ENCODE results near the gene ZNF83.
A peak's percentile ranks its signal among the peaks of the same experiment; 100 is the strongest.
"Not testable (repeated sequence)": the region's sequence is repeated elsewhere in the genome, so short reads cannot be mapped to it uniquely, and the experiment has no call there.

Gene ZNF83

DNA sequence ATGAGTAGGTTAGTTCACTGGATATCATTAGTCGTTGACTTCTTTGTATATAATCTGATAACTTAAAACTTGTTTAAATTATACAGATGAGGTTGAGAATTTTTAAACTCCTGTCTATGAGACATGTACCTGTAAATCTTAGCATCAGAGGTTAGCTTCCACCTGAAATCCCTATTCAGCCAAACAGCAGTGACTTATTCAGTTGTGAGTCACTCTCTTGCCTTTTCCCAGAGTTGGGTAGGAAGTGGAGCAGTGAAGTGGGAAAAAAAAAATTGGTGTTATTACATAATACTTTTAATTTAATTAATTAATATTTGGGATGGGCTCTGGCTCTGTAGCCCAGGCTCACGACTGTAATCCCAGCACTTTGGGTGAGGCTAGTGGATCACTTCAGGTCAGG lies 35.2 kb downstream of the ZNF83 start:
- H3K23ac ChIP-seq (ENCODE audit: low read length in 2 of 2) = no peak overlapping the region
- no peak overlapping the region for H3K4me3 ChIP-seq (ENCODE audit: insufficient read depth in 1 of 2, low read depth in 1 of 2, low read length in 2 of 2)
- peaks cover 25% of the 10 kb centered on the region for H3K79me1 ChIP-seq (replicated peaks; ENCODE audit: low read length, poor library complexity, severe bottlenecking)
- no peak overlapping the region for H3K4ac ChIP-seq (ENCODE audit: low read depth in 1 of 2, low read length in 2 of 2)
- peaks cover 9% of the 10 kb centered on the region for H3K4me1 ChIP-seq (ENCODE audit: control insufficient read depth, insufficient read depth, low read depth, low read length)
- H2AK5ac ChIP-seq (ENCODE audit: low read length, severe bottlenecking) = no peak overlapping the region
- peaks cover 0 to 8% of the 10 kb centered on the region in 2 experiments for H3K36me3 ChIP-seq (ENCODE audit: control insufficient read depth in 1 of 2, insufficient read depth in 2 of 2, low read depth in 1 of 2, low read length in 2 of 2)
- no peak overlapping the region for H3K14ac ChIP-seq (ENCODE audit: low read length in 2 of 2)
- H4K8ac ChIP-seq (ENCODE audit: low read length) = no peak overlapping the region
- H3K27me3 ChIP-seq (ENCODE audit: control insufficient read depth in 1 of 2, insufficient read depth in 1 of 2, low read length in 2 of 2) = no peaks in the 10 kb centered on the region
- H2BK5ac ChIP-seq (ENCODE audit: low read depth, low read length, poor library complexity, severe bottlenecking) = no peak overlapping the region
- no peak overlapping the region for H3K9ac ChIP-seq (ENCODE audit: low read length)
- no peak overlapping the region for H3K4me2 ChIP-seq (ENCODE audit: low read length, poor library complexity, severe bottlenecking)
- H4K91ac ChIP-seq (ENCODE audit: low read length) = no peak overlapping the region
- H3K9me3 ChIP-seq (ENCODE audit: control insufficient read depth, low read length) = peaks cover 8% of the 10 kb centered on the region
- H2BK12ac ChIP-seq (ENCODE audit: low read length in 2 of 2) = no peak overlapping the region
- no peak overlapping the region for H2AFZ ChIP-seq (ENCODE audit: low read depth, low read length)
- no peak overlapping the region for H3K18ac ChIP-seq (ENCODE audit: low read depth in 1 of 2, low read length in 2 of 2)
- no peak overlapping the region for H2BK120ac ChIP-seq (ENCODE audit: low read depth, low read length)
- DNase-seq = no peak
- H3K27ac ChIP-seq (ENCODE audit: low read length, poor library complexity, severe bottlenecking) = no peak overlapping the region
- no peak overlapping the region for H2BK15ac ChIP-seq (ENCODE audit: low read depth, poor library complexity, severe bottlenecking)
- 100% methylated on average over 1 of the region's 2 CpGs for WGBS

DNA sequence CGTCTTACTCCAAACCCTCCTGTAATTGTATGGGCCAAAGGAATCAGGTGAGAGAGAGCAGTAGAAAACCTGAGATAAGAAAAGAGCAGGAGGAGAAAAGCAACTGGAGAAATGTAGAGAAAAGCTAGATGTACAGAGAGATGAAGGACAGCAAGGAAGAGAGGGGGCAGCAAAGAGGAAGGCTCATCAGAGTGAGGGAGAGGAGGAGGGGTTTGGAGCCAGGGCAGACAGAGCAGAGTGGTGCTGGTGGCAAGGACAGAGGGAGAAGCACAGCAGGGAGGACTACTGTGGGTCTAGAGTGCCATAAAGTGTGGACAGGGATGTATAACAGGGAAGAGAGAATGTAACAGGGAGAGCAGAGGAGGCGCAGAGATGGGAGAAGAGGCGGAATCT lies 36.2 kb downstream of the ZNF83 start:
- not testable (repeated sequence) for H2BK12ac ChIP-seq (ENCODE audit: low read length in 2 of 2); H3K4me1 ChIP-seq (ENCODE audit: control insufficient read depth, insufficient read depth, low read depth, low read length); H3K18ac ChIP-seq (ENCODE audit: low read depth in 1 of 2, low read length in 2 of 2); H3K14ac ChIP-seq (ENCODE audit: low read length in 2 of 2); H3K27me3 ChIP-seq (ENCODE audit: control insufficient read depth in 1 of 2, insufficient read depth in 1 of 2, low read length in 2 of 2); H3K4ac ChIP-seq (ENCODE audit: low read depth in 1 of 2, low read length in 2 of 2); H3K9me3 ChIP-seq (ENCODE audit: control insufficient read depth, low read length); H3K23ac ChIP-seq (ENCODE audit: low read length in 2 of 2); H4K8ac ChIP-seq (ENCODE audit: low read length); H2BK120ac ChIP-seq (ENCODE audit: low read depth, low read length); H4K91ac ChIP-seq (ENCODE audit: low read length); H2BK5ac ChIP-seq (ENCODE audit: low read depth, low read length, poor library complexity, severe bottlenecking); H2BK15ac ChIP-seq (ENCODE audit: low read depth, poor library complexity, severe bottlenecking); H2AFZ ChIP-seq (ENCODE audit: low read depth, low read length); H2AK5ac ChIP-seq (ENCODE audit: low read length, severe bottlenecking); H3K27ac ChIP-seq (ENCODE audit: low read length, poor library complexity, severe bottlenecking)
- peaks cover under 1 to 12% of the 10 kb centered on the region in 2 experiments for H3K36me3 ChIP-seq (ENCODE audit: control insufficient read depth in 1 of 2, insufficient read depth in 2 of 2, low read depth in 1 of 2, low read length in 2 of 2)
- peak overlapping the region; percentile 81 for H3K9ac ChIP-seq (ENCODE audit: low read length)
- DNase-seq = peak; percentile 18
- peaks cover 23% of the 10 kb centered on the region for H3K79me1 ChIP-seq (replicated peaks; ENCODE audit: low read length, poor library complexity, severe bottlenecking)
- H3K4me2 ChIP-seq (ENCODE audit: low read length, poor library complexity, severe bottlenecking) = peak overlapping the region; percentile 83
- 67% methylated on average over 3 of the region's 3 CpGs for WGBS
- peak overlapping the region; percentile 56 to 87 for H3K4me3 ChIP-seq (ENCODE audit: insufficient read depth in 1 of 2, low read depth in 1 of 2, low read length in 2 of 2)

DNA sequence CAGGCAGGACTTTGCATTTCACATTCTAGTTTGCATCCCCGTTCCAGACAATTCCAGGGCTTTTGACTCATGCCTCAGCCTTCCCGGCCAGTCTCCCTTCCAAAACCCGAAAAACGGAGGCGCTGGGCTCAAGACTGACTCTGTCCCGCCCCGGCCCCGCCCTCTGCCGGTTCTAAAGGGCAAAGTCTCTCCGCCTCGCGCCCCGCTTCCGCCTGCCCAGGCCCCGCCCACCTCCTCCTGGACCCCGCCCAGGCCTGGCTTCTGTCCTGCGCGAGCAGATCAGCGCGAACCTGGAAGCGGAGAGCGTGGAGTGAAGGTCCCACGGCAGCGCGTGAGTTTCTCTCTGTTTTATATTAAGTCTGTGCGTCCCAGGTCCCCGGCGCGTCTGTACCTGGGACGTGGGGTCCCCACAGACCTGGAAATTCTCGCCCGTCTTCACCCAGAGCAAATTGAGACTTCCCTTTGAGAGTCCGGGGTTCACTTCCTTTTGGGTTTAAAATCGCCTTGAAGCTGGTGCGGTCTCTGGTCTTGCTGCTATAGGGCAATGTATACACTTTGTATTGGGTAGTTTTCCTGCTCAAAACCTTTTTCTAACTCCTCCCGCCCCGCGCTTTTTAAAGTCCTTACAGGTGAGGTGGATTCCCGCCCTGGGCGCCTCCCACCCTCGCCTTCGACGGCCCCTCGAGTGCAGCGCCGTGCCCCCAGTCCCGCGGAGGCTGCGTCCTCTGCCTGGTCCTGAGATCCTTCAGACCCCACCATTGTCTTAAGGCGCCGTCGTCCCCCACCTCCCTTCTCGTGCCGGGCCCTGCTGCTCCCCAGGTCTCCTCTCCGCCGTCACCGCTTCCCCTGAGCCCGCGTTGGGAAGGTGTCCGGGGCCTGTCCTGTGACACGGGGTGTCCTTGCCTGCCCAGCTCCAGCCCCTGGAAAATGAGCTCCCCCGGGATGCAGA lies 36.9 kb downstream of the ZNF83 start:
- 2% methylated on average over 60 of the region's 62 CpGs for WGBS

DNA sequence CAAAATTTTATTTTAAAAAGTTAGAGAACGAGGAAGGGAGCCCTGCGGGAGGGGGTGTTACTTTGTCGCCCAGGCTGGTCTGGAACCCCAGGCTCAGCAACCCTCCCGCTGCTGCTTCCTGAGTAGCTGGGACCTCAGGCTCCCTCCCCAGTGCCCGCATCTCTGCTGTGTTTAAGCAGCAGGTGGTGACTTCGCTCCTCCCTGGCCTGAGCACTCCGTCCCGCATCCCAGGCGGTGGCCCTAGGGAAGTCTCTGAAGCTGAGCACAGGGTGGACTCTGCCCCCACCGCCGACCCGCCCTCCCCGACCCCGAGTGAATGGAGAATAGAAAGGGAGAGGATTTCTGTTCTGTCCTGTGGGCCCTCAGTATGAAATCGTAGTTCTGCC lies 37.5 kb downstream of the ZNF83 start:
- no peak overlapping the region for H2BK12ac ChIP-seq (ENCODE audit: low read length in 2 of 2)
- H3K18ac ChIP-seq (ENCODE audit: low read depth in 1 of 2, low read length in 2 of 2) = peak overlapping the region in 1 of 2 experiments; percentile 80
- peaks cover 17% of the 10 kb centered on the region for H3K79me1 ChIP-seq (replicated peaks; ENCODE audit: low read length, poor library complexity, severe bottlenecking)
- H3K14ac ChIP-seq (ENCODE audit: low read length in 2 of 2) = peak overlapping the region in 1 of 2 experiments; percentile 86
- H3K27me3 ChIP-seq (ENCODE audit: control insufficient read depth in 1 of 2, insufficient read depth in 1 of 2, low read length in 2 of 2) = no peaks in the 10 kb centered on the region
- H3K27ac ChIP-seq (ENCODE audit: low read length, poor library complexity, severe bottlenecking) = peak overlapping the region; percentile 50
- H2AK5ac ChIP-seq (ENCODE audit: low read length, severe bottlenecking) = no peak overlapping the region
- no peak overlapping the region for H2BK120ac ChIP-seq (ENCODE audit: low read depth, low read length)
- no peak overlapping the region for H4K8ac ChIP-seq (ENCODE audit: low read length)
- peaks cover 12 to 14% of the 10 kb centered on the region in 2 experiments for H3K36me3 ChIP-seq (ENCODE audit: control insufficient read depth in 1 of 2, insufficient read depth in 2 of 2, low read depth in 1 of 2, low read length in 2 of 2)
- H3K23ac ChIP-seq (ENCODE audit: low read length in 2 of 2) = no peak overlapping the region
- H3K9me3 ChIP-seq (ENCODE audit: control insufficient read depth, low read length) = peaks cover 10% of the 10 kb centered on the region
- no peak overlapping the region for H4K91ac ChIP-seq (ENCODE audit: low read length)
- WGBS = 28% methylated on average over 10 of the region's 15 CpGs
- peak overlapping the region; percentile 92 for H2AFZ ChIP-seq (ENCODE audit: low read depth, low read length)
- DNase-seq = no peak
- H2BK15ac ChIP-seq (ENCODE audit: low read depth, poor library complexity, severe bottlenecking) = no peak overlapping the region
- no peak overlapping the region for H2BK5ac ChIP-seq (ENCODE audit: low read depth, low read length, poor library complexity, severe bottlenecking)
- no peak overlapping the region for H3K4ac ChIP-seq (ENCODE audit: low read depth in 1 of 2, low read length in 2 of 2)
- peaks cover 9% of the 10 kb centered on the region for H3K4me1 ChIP-seq (ENCODE audit: control insufficient read depth, insufficient read depth, low read depth, low read length)
- peak overlapping the region; percentile 79 for H3K9ac ChIP-seq (ENCODE audit: low read length)
- H3K4me2 ChIP-seq (ENCODE audit: low read length, poor library complexity, severe bottlenecking) = peak overlapping the region; percentile 83
- peak overlapping the region; percentile 56 to 87 for H3K4me3 ChIP-seq (ENCODE audit: insufficient read depth in 1 of 2, low read depth in 1 of 2, low read length in 2 of 2)

More for the DNA sequence above, 36.9 kb downstream of the ZNF83 start:
- Histone ChIP-seq H3K4me3 (ENCODE audit: insufficient read depth in 1 of 2, low read depth in 1 of 2, low read length in 2 of 2) (peak overlapping the region; percentile 56 to 87), H2BK120ac (ENCODE audit: low read depth, low read length) (no peak overlapping the region), H3K18ac (ENCODE audit: low read depth in 1 of 2, low read length in 2 of 2) (peak overlapping the region in 1 of 2 experiments; percentile 75), H3K27me3 (ENCODE audit: control insufficient read depth in 1 of 2, insufficient read depth in 1 of 2, low read length in 2 of 2) (no peaks in the 10 kb centered on the region), H3K14ac (ENCODE audit: low read length in 2 of 2) (peak overlapping the region in 1 of 2 experiments; percentile 12), H3K36me3 (ENCODE audit: control insufficient read depth in 1 of 2, insufficient read depth in 2 of 2, low read depth in 1 of 2, low read length in 2 of 2) (peaks cover 7 to 12% of the 10 kb centered on the region in 2 experiments), H3K9me3 (ENCODE audit: control insufficient read depth, low read length) (peaks cover 4% of the 10 kb centered on the region), H3K23ac (ENCODE audit: low read length in 2 of 2) (peak overlapping the region in 1 of 2 experiments; percentile 34), H3K79me1 (replicated peaks; ENCODE audit: low read length, poor library complexity, severe bottlenecking) (peaks cover 19% of the 10 kb centered on the region), H2BK5ac (ENCODE audit: low read depth, low read length, poor library complexity, severe bottlenecking) (no peak overlapping the region), H3K4me2 (ENCODE audit: low read length, poor library complexity, severe bottlenecking) (peak overlapping the region; percentile 83), H4K91ac (ENCODE audit: low read length) (peak overlapping the region; percentile 59), H2BK12ac (ENCODE audit: low read length in 2 of 2) (no peak overlapping the region), H2AK5ac (ENCODE audit: low read length, severe bottlenecking) (no peak overlapping the region), H2BK15ac (ENCODE audit: low read depth, poor library complexity, severe bottlenecking) (no peak overlapping the region), H3K4ac (ENCODE audit: low read depth in 1 of 2, low read length in 2 of 2) (no peak overlapping the region), H3K27ac (ENCODE audit: low read length, poor library complexity, severe bottlenecking) (peak overlapping the region; percentile 50), H2AFZ (ENCODE audit: low read depth, low read length) (peak overlapping the region; percentile 92), H3K9ac (ENCODE audit: low read length) (peak overlapping the region; percentile 81), H3K4me1 (ENCODE audit: control insufficient read depth, insufficient read depth, low read depth, low read length) (peaks cover 9% of the 10 kb centered on the region), H4K8ac (ENCODE audit: low read length) (peak overlapping the region; percentile 70)
- DNase-seq = peak; percentile 87

Measured in mesenchymal stem cell (in vitro differentiated cells and primary cell).